ENCODE measurements around the gene LRRC3C. TPM values are rescaled to one million over a fixed set of nuclear protein-coding genes. Genes with fewer than 3 reads are reported as not detected.

Gene LRRC3C
- total RNA-seq, 3 donors from 2014 or later, result 1.2 TPM; not detected in 2

DNA sequence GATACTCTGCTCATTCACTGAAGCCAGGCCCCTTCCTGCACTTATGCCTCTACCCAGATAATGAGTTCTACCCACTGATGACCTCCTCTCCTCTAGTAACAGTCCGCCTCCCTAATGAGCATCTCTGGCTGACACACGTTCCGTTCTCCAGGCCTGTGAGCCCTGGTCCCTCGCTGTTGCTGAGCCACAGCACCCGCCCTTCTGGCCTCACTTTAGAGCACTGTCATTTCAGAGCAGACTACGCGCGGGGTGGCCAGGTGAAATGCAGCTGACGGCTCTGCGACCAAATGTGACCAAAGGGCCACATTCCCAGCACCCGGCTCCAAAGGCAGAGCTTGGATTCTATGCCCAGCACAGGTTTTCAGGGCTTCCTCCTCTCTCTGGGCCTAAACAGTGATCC lies 66.9 kb downstream of the LRRC3C start:
- Histone ChIP-seq H3K27me3 (no peaks in the 10 kb centered on the region), H3K27ac (no peak overlapping the region), H3K9me3 (no peaks in the 10 kb centered on the region), H3K36me3 (peaks cover 32% of the 10 kb centered on the region), H3K4me3 (no peak overlapping the region), H3K4me1 (no peaks in the 10 kb centered on the region)
- intact Hi-C loops (cut with DNase I; ENCODE audit: low total_unique reads), result no loop called here
- TF ChIP-seq POLR2A (IDR thresholded peaks at IDR 0.05), result no peak
- TF ChIP-seq, protein P1, sequence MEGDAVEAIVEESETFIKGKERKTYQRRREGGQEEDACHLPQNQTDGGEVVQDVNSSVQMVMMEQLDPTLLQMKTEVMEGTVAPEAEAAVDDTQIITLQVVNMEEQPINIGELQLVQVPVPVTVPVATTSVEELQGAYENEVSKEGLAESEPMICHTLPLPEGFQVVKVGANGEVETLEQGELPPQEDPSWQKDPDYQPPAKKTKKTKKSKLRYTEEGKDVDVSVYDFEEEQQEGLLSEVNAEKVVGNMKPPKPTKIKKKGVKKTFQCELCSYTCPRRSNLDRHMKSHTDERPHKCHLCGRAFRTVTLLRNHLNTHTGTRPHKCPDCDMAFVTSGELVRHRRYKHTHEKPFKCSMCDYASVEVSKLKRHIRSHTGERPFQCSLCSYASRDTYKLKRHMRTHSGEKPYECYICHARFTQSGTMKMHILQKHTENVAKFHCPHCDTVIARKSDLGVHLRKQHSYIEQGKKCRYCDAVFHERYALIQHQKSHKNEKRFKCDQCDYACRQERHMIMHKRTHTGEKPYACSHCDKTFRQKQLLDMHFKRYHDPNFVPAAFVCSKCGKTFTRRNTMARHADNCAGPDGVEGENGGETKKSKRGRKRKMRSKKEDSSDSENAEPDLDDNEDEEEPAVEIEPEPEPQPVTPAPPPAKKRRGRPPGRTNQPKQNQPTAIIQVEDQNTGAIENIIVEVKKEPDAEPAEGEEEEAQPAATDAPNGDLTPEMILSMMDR (IDR thresholded peaks at IDR 0.05), result no peak
- no peak for TF ChIP-seq POLR2AphosphoS5 (IDR thresholded peaks at IDR 0.05)
- DNase-seq (ENCODE audit: low spot score in 2 of 2), result no peak

Other genes with a start within 250 kb of the LRRC3C start
- 10 to 100 TPM; 11.7 to 23.7 (median 21.6) TPM for gene PGAP3, start 239.7 kb upstream of the LRRC3C start, total RNA-seq
- gene ERBB2, start 227.7 kb upstream of the LRRC3C start, total RNA-seq, result 100 to 1,000 TPM in 1 of 3 donors, 10 to 100 TPM in 2; 13.1 to 118 (median 59.0) TPM
- gene MIEN1, start 197.2 kb upstream of the LRRC3C start, total RNA-seq, result 10 to 100 TPM; 50.7 to 68.2 (median 61.6) TPM
- gene GRB7, start 189.8 kb upstream of the LRRC3C start, total RNA-seq, result 10 to 100 TPM in 2 of 3 donors, not detected in 1; 27.9 to 69.2 TPM
- 1 to 10 TPM; 1.8 to 4.8 (median 2.3) TPM for gene IKZF3, start 63.4 kb upstream of the LRRC3C start, total RNA-seq
- not detected for gene ZPBP2, start 59.5 kb upstream of the LRRC3C start, total RNA-seq
- gene GSDMB, start 9.1 kb upstream of the LRRC3C start, total RNA-seq, result 10 to 100 TPM in 2 of 3 donors, 1 to 10 TPM in 1; 9.1 to 19.0 (median 15.8) TPM
- gene ORMDL3, start 131 bp upstream of the LRRC3C start, total RNA-seq, result 100 to 1,000 TPM in 2 of 3 donors, 10 to 100 TPM in 1; 90.5 to 158 (median 104) TPM
- gene GSDMA, start 35.3 kb downstream of the LRRC3C start, total RNA-seq, result 1 to 10 TPM in 1 of 3 donors, under 1 TPM in 1, not detected in 1; 0.44 to 3.4 TPM
- 10 to 100 TPM; 79.4 to 83.0 (median 81.0) TPM for gene PSMD3, start 53.1 kb downstream of the LRRC3C start, total RNA-seq
- gene CSF3, start 87.7 kb downstream of the LRRC3C start, total RNA-seq, result 10 to 100 TPM in 1 of 3 donors, under 1 TPM in 1, not detected in 1; 0.32 to 13.0 TPM
- 10 to 100 TPM; 50.7 to 74.7 (median 59.7) TPM for gene MED24, start 126.7 kb downstream of the LRRC3C start, total RNA-seq
- 10 to 100 TPM; 41.6 to 61.0 (median 48.1) TPM for gene THRA, start 135.2 kb downstream of the LRRC3C start, total RNA-seq
- gene NR1D1, start 172.9 kb downstream of the LRRC3C start, total RNA-seq, result 10 to 100 TPM in 1 of 3 donors, 1 to 10 TPM in 2; 8.8 to 10.5 (median 9.2) TPM
- gene MSL1, start 194.2 kb downstream of the LRRC3C start, total RNA-seq, result 10 to 100 TPM; 49.3 to 79.3 (median 78.2) TPM
- 10 to 100 TPM; 57.4 to 67.0 (median 65.1) TPM for gene CASC3, start 212.8 kb downstream of the LRRC3C start, total RNA-seq
- 10 to 100 TPM in 1 of 3 donors, 1 to 10 TPM in 2; 3.2 to 10.8 (median 5.0) TPM for gene RAPGEFL1, start 249.7 kb downstream of the LRRC3C start, total RNA-seq